HCT116 (cell line): ENCODE data around the gene COL28A1.

ENCODE experiments used
- CEBPB ChIP-seq: IDR thresholded peaks from 2 replicates; pipeline ENCODE4 v1.6.1; 2012; ENCODE audit warnings: low read depth
- CTCF ChIP-seq, 3 experiments: fragments of 200-600 bp in 1 of 3; sonication (generic) in 1 of 3; IDR thresholded peaks in 2 of 3; conservative IDR thresholded peaks in 1 of 3; 2 replicates each; pipeline ENCODE4 v1.5.1; 2012 to 2017; ENCODE audit warnings: low read depth in 2 of 3, low read length in 2 of 3, antibody characterized with exemption in 1 of 3, borderline replicate concordance in 1 of 3, control low read depth in 1 of 3, mild to moderate bottlenecking in 1 of 3, mixed read lengths in 1 of 3, mixed run types in 1 of 3, moderate library complexity in 1 of 3; ENCODE audit not compliant: insufficient read depth in 1 of 3
- POLR2A ChIP-seq: IDR thresholded peaks from 2 replicates; pipeline ENCODE4 v1.7.0; 2011; ENCODE audit warnings: borderline replicate concordance; ENCODE audit not compliant: insufficient read depth, insufficient read length; ENCODE audit errors: extremely low read depth
- SRF ChIP-seq: IDR thresholded peaks from 2 replicates; pipeline ENCODE4 v1.6.1; 2012; ENCODE audit warnings: low read depth

- no peak for TF ChIP-seq CTCF (IDR thresholded peaks at IDR 0.05 in 2 of 3, conservative IDR thresholded peaks at IDR 0.05 in 1 of 3; ENCODE audit: borderline replicate concordance in 1 of 3, insufficient read depth in 1 of 3, low read depth in 2 of 3, low read length in 2 of 3)
- TF ChIP-seq CEBPB, result no peak
- no peak for TF ChIP-seq SRF
- no peak for TF ChIP-seq POLR2A
These were observed 166.5 kb downstream of the COL28A1 start for GRCh38 chr7:7369134-7369533.
